NCI-H1694 (cell line): Measurements from ENCODE around the gene ACTR6.
"Not testable (repeated sequence)": the region's sequence is repeated elsewhere in the genome, so short reads cannot be mapped to it uniquely, and the experiment has no call there.

ENCODE experiments used
- DNase-seq: peaks from one replicate; lab custom pipeline; 2025; lab: John Stamatoyannopoulos, UW

Gene ACTR6

DNA sequence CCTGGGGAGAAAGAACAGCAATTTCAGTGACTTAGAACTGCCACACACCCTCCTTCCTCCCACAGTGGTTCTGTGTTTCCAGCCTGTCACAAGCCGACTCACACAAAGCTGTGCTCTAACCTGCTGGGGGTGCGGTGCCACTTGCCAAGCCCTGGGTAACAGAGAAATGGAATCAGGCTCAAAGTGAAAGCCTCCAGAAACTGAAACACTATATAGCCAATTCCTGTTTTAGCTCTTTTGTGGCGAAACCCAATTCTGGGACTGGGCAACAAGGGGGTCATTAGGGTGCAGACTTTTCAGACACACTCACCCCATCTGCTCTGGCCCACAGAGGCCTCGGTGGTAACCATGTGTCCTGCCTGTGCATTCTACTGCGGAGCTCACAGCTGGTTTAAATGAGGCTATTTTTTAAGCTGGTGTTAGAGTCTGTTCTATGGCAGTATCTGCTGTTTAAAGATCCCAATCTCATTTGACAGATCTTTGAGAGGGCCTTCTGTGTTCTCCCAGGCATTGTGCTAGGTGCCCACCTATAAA, 15.2 kb upstream of the ACTR6 start:
- DNase-seq: no peak

DNA sequence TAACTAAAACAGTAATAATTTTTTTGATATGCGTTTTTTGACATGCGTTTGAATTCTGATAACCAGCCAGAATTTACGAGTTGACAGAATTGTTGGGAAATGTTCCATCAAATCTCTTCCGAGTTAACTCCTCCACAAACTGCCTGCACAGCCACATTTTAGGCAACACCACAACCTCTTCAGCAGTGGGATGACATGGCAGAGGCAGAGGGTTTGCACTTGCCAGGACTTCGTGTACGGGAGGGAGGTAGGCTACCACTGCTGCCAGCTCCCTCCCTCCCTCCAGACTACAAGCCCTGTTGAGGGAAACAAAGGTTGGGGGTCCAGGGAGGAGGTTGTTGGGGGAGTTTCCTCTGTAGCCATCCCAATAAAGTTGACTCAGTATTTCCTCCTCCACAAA, 14.5 kb upstream of the ACTR6 start:
- no peak for DNase-seq

DNA sequence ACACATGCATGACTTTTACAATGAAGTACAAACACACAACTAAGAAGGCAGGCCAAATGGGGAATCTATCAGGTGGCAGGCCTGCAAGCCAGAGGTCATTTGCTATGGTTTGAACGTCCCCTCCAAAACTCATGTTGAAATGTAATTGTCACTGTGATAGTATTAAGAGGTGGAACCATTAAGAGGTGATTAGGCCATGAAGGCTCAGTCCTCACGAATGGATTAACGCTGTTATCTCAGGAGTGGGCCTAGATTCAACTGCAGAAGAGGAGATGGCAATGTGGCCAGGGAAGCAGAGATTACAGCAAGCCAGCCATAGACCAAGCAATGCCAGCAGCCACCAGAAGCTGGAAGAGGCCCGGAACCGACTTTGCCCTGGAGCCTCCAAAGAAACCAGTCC, 13.5 kb upstream of the ACTR6 start:
- DNase-seq: no peak

DNA sequence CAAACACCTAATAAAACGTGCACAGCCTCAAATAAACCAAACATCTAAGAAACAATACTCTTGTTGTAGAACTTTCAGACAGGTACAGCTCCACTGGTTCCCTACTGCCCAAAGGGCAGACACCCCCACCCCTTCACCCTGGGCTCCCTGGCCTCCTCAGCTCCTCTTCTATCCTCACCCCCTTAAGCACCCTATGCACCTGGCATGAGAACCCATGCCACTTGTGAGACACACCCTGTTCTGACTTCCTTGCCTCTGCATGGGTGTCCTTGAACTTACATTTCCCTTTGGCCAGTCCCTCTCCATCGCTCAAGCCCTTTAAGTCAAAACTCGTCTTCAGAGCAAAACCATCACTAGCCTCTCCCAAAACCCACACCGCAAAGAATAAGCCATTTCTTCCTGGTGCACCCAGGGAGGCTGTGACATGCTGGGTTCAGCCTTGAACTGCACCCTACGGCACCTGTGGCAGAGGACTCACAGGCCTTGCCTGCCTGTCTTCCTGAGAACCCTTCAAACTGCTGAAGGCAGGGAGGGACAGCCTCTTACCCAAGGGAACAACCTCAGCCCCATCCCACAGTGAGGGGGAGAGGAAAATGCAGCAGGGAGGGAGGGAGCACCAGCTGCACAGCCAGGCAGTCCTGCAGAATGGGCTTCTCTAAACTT, 12.6 kb upstream of the ACTR6 start:
- DNase-seq: no peak

DNA sequence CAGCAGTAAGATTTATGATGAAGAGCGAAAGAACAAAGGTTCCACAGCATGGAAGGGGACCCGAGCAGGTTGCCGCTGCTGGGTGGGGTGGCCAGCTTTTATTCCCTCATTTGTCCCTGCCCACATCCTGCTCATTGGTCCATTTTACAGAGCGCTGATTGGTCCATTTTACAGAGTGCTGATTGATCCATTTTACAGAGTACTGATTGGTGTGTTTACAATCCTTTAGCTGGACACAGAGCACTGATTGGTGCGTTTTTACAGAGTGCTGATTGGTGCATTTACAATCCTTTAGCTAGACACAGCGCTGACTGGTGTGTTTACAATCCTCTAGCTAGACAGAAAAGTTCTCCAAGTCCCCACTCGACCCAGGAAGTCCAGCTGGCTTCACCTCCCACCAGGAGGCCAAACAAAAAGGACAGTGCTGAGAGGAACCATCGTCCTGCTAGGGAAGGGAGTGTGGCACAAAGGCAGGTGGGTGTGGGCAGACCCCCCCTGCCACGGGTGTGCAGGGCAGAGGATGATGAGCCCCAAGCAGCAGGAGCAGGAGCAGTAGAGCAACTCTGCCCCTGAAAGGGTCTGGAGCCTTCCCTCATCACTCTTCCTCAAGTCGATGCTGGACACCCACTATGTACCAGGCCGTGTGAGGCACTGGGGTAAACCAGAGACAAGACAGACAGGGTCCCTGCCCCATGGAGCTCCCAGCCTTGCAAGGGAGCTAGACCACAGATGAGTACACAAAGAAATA, 11.6 kb upstream of the ACTR6 start:
- DNase-seq: not testable (repeated sequence)

DNA sequence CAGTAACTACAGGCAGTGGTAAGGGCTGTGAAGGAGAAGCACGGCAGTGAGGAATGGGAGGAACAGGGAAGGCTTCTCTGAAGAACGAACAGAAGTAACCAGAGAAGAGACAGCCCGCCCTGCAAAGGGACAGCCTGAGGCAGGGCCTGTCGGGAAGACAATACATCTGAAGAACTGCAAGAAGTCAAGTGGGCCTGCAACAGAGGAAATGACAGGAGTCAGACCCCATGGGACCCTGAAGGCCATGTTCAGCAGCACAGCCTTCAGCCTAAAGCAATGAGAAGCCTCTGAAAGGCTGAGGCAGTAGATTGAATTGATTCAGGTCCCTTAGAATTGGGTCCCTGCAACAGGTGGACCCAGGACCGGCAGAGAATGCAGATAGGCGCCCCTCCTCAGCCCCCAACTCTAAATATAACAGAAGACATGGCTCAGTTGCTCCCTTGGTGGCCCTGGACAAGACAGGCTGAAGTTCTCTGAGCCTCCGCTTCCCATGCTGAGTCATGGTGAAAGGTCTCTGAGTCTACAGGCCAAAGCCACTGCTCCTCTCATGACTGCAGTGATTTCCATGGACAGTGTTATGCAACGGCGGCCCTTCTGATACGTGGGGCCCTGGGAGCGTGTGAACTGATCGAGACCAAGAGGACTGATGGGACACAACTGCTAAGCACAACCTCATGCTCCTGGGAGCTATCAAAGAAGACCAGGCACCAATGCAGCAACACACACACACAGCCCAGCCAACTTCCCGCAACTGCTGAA, 10.8 kb upstream of the ACTR6 start:
- no peak for DNase-seq

DNA sequence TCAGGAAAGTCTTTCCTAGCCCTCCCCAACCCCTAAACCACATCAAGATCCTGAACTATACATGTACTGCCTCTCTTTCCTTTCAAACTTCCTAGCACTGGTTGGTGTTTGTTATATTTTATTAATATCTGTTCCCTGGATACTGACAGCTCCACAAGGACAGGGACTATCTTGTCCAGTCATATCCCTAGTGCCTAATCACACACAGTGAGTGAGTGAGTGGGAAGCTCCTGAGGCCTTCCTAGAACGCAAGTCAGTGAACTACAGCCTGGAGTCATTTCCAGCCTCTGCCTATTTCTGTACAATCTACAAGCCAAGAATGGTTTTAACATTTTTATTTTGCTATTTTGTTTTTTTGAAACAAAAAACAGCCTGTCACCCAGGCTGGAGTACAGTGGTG, 7.5 kb upstream of the ACTR6 start:
- no peak for DNase-seq

DNA sequence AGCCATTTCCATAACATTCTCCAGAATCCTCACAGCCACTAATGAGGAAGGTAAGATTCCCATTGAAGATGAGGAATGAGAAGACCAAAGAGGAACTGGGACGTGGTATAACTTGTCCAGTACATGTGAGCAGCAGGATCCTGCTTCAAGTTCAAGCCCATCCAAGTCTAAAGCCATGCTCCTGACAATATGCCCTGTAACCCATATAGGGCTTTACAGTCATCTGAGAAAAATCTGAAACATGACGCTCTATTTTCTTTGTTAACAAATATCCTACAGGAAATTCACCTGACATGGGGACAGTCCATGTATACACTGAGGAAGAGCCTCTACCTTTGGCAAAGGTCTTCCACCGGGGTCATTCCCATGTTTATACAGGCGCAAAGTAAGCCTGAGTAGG, 3.1 kb upstream of the ACTR6 start:
- no peak for DNase-seq

DNA sequence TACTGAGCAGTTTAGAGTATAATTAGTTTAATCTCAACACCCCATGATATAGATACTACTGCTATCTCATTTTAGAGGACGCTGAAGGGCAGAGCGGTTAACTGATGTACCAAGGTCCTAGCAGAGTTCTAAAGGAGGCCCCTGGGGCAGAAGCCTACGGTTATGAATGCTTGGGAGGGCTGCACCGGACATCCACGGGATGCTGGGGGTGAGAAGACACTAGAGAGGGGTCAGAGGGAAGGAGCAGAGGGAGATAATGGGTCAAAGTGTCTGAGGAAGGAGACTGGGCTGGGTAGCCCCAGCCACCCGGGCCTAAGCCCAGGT, 1.6 kb upstream of the ACTR6 start:
- no peak for DNase-seq

DNA sequence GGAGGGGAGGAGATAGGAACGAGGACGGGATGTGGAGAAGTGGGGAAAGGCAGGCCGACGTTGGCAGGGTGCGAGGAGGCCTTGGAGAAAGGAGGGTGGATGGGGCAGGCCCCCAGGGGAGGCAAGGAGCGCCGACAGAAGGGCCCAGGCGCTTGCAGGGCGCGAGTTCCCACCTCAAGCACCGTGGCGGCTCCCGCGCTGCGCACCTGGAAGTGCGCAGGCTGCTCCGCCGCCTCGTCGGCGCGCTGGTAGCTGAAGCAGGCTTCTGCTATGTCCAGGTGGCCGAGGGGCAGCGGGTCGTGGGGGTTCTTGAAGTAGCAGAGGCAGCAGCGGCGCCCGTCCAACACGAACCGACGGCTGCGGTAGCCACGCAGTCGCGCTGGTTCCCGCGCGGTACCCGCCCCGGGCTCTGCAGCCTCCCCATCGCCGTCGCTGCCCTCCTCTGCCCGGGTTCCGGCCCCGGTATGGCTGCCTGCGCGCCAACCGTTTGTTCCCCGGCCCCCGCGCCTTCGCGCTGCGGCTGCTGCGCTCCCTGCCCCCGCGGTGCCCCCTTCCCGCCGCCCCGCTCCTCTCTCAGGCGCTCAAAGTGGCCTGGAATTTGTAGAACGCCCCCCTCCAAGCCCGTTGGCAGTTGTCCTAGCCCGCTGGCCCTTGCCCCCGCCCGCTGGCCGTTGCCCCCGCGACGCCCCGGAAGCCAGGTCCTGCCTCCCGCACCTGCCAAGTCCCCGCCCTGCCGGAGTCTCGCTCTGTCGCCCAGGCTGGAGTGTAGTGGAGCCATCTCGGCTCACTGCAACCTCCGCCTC, 1.1 kb upstream of the ACTR6 start:
- DNase-seq: no peak

DNA sequence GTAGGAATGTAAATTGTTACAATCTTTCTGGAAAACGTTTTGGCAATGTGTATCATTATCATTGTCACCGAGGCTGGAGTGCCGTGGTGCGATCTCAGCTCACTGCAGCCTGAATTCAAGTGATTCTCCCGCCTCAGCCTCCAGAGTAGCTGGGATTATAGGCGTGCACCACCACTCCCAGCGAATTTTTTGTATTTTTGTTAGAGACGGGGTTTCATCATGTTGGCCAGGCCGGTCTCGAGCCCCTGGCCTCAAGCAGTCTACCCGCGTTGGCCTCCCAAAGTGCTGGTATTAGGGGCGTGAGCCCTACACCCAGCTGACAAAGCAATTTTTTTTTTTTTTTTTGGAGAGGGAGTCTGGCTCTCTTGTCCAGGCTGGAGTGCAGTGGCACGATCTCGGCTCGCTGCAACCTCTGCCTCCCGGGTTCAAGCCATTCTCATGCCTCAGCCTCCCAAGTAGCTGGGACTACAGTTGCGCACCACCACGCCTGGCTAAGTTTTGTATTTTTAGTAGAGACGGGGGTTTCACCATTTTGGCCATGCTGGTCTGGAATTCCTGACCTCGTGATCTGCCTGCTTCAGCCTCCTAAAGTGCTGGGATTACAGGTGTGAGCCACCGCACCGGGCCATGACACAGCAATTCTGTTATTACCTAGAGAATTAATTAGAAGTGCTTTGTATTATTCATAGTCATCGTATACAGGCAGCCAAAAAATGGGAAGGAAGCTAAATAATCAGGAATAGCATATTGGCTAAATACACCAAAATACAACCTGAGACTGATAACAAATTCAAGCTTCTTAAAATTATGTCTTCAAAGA, 1.2 kb downstream of the ACTR6 start:
- DNase-seq: no peak

DNA sequence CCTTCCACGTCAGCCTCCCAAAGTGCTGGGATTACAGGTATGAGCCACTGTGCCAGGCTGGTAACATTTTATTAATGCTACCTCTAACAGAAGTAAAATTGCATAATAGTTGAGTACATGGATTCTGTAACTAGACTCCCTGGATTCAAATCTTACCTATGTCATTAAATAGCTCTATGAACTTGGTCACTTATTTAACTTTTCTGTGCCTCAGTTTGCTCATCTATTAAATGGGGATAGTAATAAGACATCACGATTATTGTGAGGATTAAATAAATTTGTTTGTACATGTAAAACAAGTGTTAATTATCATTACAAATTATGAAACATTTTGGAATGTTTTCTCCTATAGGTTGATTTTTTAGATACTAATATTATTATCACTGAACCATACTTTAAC, 6.7 kb downstream of the ACTR6 start:
- DNase-seq: no peak

DNA sequence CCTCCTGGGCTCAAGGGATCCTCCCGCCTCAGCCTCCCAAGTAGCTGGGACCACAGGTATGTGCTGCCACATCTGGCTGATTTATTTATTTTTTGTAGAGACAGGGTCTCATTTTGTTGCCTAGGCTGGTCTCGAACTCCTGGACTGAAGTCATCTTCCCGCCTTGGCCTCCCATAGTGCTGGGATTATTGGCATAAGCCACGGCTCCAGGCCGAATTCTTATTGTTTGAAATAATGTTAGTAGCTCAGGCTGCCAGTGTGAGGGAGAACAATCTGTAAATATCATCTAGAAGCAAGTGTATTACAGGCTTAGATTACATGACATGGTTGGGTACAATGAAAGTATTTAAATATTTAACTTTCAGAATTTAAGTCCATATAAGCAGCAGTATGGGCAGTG, 8.2 kb downstream of the ACTR6 start:
- no peak for DNase-seq

DNA sequence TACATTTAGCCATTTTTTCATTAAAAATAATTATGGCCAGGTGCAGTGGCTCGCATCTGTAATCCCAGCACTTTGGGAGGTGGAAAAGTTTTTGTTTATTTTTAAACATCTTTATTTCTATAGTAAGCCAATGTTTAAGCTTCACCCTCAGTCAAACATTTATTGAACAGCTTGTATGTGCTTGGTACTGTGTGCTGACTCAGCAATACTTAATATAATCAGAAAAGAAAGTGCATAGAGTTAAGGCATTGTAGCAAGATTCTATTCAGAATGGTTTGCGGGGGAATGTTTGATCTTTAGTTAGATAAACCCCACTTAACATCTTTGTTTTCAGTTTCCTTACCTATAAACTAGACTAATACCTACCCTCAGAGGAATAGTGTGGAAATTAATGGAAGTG, 11.1 kb downstream of the ACTR6 start:
- no peak for DNase-seq

DNA sequence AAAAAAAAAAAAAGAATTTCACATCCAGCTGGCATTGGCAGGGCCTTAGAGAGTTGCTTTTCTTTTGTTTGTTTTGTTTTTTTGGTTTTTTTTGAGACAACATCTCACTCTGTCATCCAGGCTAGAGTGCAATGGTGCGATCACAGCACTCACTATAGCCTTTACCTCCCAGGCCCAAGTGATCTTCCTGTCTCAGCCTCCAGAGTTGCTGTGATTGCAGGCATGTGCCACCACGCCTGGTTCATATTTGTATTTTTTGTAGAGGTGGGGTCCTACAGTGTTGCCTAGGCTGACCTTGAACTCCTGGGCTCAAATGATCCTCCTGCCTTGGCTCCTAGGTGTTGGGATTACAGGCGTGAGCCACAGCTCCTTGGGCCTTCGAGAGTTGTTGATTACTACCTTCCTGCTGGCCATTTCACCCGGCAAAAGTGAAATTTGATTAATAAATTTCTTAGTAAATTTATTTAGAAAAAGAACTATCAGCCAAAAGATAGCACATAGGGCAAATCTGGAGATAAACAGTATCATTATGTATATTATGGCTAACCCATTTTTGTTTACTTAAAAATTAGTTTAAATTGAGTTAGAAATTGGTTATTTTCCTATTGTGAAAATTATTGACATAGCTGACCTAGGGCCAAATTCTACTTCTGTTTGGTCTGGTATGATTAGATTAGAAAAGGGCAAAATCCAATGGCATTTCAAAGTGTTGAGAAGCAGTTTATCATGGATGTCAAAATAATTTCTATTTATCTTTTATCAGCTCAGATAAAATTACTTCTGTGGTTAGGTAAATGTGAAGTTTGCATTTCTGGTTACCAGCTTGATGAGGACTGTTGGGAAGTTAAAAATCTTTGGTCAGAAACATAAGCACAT, 12.6 kb downstream of the ACTR6 start:
- DNase-seq: no peak

DNA sequence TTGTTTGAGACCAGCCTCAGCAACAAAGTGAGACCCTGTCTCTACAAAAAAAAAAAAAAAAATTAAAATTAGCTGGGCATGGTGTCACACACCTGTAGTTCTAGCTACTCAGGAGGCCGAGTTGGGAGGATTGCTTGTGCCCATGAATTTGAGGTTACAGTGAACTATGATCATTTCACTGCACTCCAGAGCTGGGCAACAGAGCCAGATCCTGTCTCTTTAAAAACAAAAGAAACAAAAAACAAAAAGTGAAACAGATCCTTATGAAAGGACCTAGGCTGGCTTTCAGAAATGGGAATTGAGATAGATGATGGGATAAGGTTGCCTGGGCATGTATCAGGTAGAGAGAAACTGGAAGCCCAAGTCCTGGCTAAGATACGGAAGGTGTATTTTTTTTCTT, 13.9 kb downstream of the ACTR6 start:
- no peak for DNase-seq

DNA sequence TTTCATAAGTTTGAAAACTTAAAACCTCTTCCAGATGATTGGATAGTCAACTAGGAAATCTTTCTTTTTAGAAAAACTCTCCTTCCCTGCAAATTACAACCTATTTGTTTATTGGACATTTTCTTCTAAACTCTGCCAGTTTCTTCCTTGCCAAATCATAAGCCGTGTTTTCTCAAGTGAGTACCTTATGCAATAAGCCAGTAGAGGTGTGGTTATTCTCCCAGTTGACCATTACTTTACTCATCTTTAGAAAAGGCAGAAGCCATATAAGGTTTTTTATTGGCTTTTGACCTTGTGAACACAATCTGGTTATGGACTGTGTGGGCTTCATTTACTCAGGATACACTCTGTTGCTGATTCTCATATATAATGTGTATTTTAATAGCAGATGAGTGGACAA, 14.6 kb downstream of the ACTR6 start:
- no peak for DNase-seq

DNA sequence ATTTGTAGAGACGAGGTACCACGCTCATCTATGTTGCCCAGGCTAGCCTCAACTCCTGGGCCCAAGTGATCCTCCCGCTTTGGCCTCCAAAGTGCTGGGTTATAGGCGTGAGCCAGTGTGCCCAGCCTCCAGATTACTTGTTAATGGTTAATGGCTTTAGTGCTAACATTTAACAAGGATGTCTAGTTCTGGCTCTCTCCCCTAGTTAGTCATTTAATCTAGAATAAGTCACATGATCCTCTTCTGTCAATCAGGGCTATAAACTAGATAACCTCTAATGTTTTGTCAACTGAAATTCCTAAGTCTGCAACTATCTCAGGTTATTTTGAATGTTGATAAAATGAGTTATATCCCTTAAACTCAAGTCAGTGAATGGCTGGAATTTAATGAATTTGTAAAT, 15.7 kb downstream of the ACTR6 start:
- no peak for DNase-seq

DNA sequence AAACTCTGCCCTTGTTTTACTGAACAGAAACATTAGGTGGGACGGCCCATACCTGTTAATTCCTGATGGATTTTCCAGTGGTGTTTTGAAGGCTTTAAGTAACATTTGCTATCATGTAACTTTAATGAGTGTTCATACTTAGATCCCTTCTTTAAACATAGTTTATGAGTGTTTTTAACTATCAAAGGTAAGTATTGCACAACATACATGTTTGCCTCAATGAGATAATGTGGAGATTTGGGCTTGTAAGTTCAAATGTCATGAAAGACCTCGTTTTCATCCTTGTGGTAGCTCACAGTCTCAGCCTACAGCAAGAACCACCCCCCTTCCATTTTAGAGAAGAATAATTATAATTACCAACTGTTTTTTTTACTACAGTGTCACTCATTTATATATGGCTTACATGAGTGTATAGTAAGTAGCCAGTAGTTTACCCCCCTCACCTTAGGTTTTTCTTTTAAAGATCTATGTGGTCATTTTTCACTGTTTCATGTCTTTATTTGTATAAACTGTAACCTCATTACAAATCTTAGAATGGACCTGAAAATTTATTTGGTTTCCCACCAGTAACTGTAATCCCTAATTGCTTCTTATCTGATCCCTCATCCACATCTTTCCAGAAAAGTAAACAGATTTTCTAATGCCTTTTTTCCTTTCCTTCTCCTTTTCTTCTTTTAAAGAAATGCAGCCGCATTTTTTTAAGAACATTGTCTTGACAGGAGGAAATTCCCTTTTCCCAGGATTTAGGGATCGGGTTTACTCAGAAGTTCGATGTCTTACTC, 18.9 kb downstream of the ACTR6 start:
- no peak for DNase-seq

DNA sequence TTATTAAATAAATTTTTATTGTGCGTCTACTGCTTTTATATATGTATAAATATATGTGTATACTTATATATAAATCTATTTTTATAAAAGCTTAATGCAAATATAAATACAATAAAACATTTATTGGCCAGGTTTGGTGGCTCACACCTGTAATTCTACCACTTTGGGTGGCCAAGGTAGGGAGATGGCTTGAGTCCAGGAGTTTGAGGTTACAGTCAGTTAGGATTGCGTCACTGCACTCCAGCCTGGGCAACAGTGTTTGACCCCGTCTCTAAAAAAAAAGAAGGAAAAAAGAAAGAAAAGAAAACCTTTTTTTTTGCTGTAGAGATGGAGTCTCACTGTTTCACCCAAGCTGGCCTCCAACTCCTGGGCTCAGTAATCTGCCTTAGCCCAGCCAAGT, 20.9 kb downstream of the ACTR6 start:
- DNase-seq: no peak
